Fibroblast of villous mesenchyme (primary cell): ENCODE measurements around the gene AKR1C3. TPM values are rescaled to one million over a fixed set of nuclear protein-coding genes. Genes with fewer than 3 reads are reported as not detected.
"Not testable (repeated sequence)": the region's sequence is repeated elsewhere in the genome, so short reads cannot be mapped to it uniquely, and the experiment has no call there.

Experiments
- DNase-seq: peaks from one replicate; pipeline ENCODE4 v3.0.0-alpha.2; 2010; ENCODE audit warnings: low read depth
- H3K4me3 ChIP-seq: 2 replicates; pipeline ENCODE4 v1.5.1; 2011; ENCODE audit warnings: low read depth, mild to moderate bottlenecking, low read length
- total RNA-seq: library from RNA; depleted of rRNA; stranded (reverse); fragments of >200 nt; gene quantifications from 2 replicates; pipeline ENCODE4 v1.2.3, GENCODE V29; 2012
- TF ChIP-seq, protein P1 (sequence below): IDR thresholded peaks from 2 replicates; pipeline ENCODE4 v1.5.1; 2012; ENCODE audit warnings: low read depth, mild to moderate bottlenecking, low read length; ENCODE audit not compliant: insufficient read depth

The AKR1C3 gene
- 5.8 and 16.4 TPM in 2 replicates for total RNA-seq

DNA sequence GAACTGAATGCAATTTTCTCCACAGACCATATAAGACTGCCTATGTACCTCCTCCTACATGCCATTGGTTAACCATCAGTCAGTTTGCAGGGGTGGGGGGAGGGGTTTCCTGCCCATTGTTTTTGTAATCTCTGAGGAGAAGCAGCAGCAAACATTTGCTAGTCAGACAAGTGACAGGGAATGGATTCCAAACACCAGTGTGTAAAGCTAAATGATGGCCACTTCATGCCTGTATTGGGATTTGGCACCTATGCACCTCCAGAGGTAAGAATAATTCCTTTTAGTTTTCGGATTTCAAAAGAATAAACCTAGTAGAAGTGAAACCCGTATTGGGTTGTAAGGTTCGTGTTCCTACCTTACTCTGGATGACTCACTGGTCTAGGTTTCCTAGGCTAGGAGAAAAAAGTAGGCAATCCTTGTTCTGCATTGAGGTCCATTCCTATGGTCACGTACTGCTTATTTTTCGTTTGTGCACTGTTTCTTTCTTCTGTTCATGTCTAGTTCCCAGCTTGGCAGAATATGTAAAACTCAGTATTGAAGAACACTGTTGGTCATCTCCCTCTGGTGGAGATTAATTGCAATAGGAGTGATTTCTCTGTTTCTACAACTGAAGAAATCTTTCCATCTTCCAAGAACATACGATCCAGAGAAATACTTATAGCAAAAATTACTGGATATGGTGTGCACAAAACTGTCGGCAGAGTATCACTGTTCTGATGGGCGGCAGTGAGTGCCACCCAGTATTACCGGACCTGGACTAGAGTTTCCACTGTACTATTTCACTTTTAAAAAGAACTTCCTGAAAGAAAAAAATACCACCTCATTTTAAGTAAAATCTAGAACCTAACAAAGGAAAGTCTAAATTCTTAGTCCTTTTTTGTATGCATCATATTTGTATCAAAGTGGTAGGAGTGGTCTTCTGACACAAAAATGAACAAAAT is at the start of gene AKR1C3:
TSS of gene AKR1C3 (plus strand) at position 150 of the 941 bp plus-strand sequence. CDS start at position 181, 31 bp downstream.
- DNase-seq = peak; percentile 73
- TF ChIP-seq, protein P1, sequence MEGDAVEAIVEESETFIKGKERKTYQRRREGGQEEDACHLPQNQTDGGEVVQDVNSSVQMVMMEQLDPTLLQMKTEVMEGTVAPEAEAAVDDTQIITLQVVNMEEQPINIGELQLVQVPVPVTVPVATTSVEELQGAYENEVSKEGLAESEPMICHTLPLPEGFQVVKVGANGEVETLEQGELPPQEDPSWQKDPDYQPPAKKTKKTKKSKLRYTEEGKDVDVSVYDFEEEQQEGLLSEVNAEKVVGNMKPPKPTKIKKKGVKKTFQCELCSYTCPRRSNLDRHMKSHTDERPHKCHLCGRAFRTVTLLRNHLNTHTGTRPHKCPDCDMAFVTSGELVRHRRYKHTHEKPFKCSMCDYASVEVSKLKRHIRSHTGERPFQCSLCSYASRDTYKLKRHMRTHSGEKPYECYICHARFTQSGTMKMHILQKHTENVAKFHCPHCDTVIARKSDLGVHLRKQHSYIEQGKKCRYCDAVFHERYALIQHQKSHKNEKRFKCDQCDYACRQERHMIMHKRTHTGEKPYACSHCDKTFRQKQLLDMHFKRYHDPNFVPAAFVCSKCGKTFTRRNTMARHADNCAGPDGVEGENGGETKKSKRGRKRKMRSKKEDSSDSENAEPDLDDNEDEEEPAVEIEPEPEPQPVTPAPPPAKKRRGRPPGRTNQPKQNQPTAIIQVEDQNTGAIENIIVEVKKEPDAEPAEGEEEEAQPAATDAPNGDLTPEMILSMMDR = peak; percentile 72
- H3K4me3 ChIP-seq = peak within 1 kb of the TSS; percentile 50

DNA sequence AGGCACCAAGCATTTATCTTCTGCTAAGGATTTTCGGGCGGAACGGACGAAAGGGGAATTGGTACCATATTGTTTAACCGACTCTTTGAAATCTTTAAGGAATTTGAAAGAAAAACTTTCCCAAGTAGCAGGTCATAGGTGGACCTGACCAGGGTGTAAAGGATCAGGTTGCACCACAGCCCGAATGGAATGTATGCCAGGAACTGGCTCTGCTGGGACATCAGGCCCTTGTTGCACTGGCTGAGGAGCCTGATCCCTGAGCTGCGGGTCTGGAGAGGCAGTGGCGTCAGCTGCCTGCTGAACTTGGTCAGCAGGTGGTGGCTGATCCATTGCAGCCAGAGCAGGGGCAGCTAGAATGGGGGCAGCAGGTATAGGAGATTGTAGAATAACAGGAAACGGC is 49.1 kb upstream of the AKR1C3 start:
- no peak for DNase-seq
- no peak overlapping the region for H3K4me3 ChIP-seq
- TF ChIP-seq, protein P1 = no peak

DNA sequence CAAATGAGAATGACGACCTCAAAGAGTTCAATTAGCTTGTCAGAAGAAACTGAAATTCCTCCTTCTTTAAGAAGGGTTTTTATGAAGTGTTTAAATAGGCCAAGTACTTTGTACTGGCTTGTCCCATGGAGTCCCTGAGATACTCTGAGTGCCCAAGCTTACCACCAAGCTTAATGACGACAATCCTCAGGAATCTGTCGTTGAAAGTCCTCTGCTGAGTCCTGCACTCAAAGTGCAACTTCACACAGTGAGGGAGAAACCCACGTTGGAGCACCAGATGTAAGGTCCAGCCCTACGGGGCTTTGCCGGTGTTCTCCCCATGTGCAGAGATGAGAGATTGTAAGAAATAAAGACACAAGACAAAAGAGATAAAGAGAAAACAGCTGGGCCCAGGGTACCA is 47.8 kb upstream of the AKR1C3 start:
- TF ChIP-seq, protein P1 = no peak
- no peak overlapping the region for H3K4me3 ChIP-seq
- no peak for DNase-seq

DNA sequence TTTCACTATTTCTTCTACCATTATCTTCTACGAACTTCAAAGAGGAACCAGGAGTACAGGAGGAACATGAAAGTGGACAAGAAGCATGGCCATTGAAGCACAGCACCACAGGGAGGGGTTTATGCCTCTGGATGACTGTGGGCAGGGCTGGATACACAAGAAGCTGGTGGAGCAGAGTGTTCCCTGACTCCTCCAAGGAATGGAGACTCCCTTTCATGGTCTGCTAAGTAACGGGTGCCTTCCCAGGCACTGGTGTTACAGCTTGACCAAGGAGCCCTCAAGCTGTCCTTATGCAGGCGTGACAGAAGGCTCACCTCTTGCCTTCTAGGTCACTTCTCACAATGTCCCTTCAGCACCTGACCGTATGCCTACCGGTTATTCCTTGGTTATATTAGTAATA is 47.2 kb upstream of the AKR1C3 start:
- not testable (repeated sequence) for H3K4me3 ChIP-seq, DNase-seq

DNA sequence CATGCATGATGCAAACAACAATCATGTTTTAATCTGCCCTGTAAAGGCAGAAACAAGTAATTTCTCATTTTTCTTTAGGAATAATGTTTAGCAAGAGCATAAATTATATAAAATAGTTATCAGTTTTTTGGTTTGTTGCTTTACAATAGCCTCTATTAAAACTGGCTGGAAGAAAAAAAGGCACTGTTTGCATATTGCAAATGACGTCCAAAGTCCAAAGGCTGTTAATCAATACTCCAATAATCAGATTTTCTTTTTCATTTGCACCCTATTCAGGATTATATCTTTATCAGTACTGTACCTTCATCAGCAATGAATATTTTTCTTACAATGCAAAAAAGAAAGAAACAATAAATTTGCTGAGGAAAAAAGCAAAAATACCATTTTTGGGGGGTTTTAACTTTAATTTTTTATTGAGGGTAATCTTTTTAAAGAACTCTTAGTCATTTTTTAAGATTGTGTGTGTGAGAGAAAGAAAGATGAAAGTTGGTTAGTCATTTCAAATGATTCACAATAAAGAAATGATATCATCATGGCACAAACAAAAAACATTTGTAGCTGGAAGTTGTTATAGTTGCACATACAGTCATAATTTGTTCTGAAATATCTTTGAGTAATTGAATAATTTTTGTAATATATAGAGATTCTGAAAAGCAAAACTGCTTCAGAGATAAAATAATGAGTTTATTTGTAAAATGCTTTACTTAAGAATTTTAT is 46.1 kb upstream of the AKR1C3 start:
- no peak overlapping the region for H3K4me3 ChIP-seq
- no peak for DNase-seq
- TF ChIP-seq, protein P1 = no peak

DNA sequence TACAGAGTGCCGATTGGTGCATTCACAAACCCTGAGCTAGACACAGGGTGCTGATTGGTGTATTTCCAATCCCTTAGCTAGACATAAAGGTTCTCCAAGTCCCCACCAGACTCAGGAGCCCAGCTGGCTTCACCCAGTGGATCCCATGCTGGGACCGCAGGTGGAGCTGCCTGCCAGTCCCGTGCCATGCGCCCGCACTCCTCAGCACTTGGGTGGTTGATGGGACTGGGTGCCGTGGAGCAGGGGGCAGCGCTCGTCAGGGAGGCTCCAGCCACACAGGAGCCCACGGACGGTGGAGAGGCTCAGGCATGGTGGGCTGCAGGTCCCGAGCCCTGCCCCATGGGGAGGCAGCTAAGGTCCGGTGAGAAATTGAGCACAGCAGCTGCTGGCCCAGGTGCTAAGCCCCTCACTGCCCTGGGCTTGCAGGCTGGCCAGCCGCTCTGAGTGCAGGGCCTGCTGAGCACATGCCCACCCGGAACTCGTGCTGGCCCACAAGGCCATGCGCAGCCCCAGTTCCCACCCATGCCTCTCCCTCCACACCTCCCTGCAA is 41.2 kb upstream of the AKR1C3 start:
- H3K4me3 ChIP-seq, DNase-seq: not testable (repeated sequence)

DNA sequence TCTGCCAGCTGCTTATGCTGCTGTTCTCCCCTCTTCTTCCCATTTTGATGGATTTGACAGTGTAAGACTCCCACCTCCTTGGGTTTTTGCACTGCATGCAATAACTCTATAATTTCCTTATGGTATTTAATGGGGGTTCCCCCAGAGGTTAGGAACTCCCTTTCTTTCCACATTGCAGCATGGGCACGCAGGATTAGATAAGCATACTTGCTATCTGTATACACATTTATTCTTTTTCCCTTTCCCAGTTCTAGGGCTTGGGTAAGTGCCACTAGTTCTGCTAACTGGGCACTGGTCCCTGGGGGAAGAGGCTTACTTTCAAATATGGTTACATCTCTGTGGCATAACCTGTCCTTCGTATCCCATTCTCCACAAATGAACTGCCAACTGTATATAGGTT is 39.4 kb upstream of the AKR1C3 start:
- DNase-seq, H3K4me3 ChIP-seq: not testable (repeated sequence)

DNA sequence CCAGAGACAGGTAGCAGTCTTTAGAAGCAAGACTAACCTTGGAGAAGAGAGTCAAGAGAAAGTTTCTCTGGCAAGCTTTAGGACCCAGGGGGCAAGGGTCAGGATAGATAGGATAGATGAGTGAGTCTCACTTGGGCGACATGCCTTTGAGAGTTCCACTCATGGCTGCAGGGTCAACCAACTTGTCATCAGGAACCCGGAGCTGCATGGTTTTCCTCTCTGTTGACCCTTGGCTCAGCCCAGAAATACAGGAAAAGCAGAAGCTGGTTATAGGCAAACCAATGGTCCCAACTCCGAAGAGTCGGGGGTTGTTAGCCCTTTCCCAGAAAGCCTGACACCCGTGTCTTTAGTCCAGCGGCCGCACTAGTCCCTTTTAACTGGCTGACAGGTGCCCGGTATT is 34.9 kb upstream of the AKR1C3 start:
- DNase-seq, H3K4me3 ChIP-seq: not testable (repeated sequence)

DNA sequence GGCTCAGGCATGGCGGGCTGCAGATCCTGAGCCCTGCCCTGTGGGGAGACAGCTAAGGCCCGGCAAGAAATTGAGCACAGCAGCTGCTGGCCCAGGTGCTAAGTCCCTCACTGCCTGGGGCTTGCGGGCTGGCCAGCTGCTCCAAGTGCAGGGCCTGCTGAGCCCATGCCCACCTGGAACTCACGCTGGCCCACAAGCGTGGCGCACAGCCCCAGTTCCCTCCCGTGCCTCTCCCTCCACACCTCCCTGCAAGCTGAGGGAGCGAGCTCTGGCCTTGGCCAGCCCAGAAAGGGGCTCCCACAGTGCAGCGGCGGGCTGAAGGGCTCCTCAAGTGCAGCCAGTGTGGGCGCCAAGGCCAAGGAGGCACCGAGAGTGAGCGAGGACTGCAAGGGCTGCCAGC is 33.4 kb upstream of the AKR1C3 start:
- not testable (repeated sequence) for H3K4me3 ChIP-seq, DNase-seq
